Measurements from ENCODE around the gene NEMP2. TPM values are rescaled to one million over a fixed set of nuclear protein-coding genes. Genes with fewer than 3 reads are reported as not detected.

NEMP2 gene
- total and polyA plus RNA-seq, 4 donors, result 0.85 to 11.2 (median 2.6) TPM

GRCh38 chr2:190519975-190520767 lies 14.4 kb downstream of the NEMP2 start:
- no peak overlapping the region for H3K27ac ChIP-seq (ENCODE audit: low read depth in 1 of 2, low read length in 1 of 2)
- no peaks in the 10 kb centered on the region for H3K27me3 ChIP-seq (ENCODE audit: control insufficient read depth in 3 of 3, insufficient read depth in 3 of 3, low read length in 2 of 3)
- no peaks in the 10 kb centered on the region for H3K9me3 ChIP-seq (ENCODE audit: control insufficient read depth in 4 of 4, insufficient read depth in 3 of 4, low read length in 3 of 4)
- H3K4me1 ChIP-seq (ENCODE audit: control insufficient read depth in 5 of 5, insufficient read depth in 5 of 5, low read length in 5 of 5), result no peaks in the 10 kb centered on the region
- DNase-seq, result no peak
- peaks cover 0 to 15% (median 1%) of the 10 kb centered on the region in 4 donors for H3K36me3 ChIP-seq (ENCODE audit: control insufficient read depth in 4 of 4, insufficient read depth in 4 of 4, low read length in 4 of 4)
- H3K9ac ChIP-seq (ENCODE audit: insufficient read depth in 1 of 2, low read length in 2 of 2), result no peak overlapping the region
- H3K4me3 ChIP-seq, result no peak overlapping the region
- TF ChIP-seq, protein P1, sequence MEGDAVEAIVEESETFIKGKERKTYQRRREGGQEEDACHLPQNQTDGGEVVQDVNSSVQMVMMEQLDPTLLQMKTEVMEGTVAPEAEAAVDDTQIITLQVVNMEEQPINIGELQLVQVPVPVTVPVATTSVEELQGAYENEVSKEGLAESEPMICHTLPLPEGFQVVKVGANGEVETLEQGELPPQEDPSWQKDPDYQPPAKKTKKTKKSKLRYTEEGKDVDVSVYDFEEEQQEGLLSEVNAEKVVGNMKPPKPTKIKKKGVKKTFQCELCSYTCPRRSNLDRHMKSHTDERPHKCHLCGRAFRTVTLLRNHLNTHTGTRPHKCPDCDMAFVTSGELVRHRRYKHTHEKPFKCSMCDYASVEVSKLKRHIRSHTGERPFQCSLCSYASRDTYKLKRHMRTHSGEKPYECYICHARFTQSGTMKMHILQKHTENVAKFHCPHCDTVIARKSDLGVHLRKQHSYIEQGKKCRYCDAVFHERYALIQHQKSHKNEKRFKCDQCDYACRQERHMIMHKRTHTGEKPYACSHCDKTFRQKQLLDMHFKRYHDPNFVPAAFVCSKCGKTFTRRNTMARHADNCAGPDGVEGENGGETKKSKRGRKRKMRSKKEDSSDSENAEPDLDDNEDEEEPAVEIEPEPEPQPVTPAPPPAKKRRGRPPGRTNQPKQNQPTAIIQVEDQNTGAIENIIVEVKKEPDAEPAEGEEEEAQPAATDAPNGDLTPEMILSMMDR (IDR thresholded peaks at IDR 0.05; ENCODE audit: control extremely low read depth, extremely low read depth), result no peak
- 92 to 96% methylated on average over 1 of the region's 1 CpG for WGBS, 2 donors
- no peak for ATAC-seq (ENCODE audit: insufficient read depth, low FRiP score)

DNA sequence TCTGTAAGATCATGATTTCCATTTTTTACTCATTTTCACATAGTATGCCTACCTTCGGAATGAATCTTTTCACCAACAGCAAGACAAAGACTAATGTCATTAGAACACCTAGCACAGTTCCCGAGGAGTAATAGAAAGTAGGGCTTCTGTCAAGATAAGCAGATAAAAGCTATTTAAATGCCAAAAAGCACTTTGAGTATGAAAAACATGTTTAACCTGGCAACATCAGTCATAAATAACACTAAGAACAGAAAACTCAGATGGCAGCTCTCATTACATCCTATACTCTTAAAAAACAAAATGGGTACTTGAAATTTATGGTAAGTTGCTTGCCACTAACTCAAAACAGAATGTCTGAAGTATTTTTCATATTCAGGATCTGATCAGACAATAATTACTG lies 17.1 kb downstream of the NEMP2 start:
- Histone ChIP-seq H3K36me3 (ENCODE audit: control insufficient read depth in 4 of 4, insufficient read depth in 4 of 4, low read length in 4 of 4) (peaks cover 2 to 20% (median 6%) of the 10 kb centered on the region in 4 donors), H3K27ac (ENCODE audit: low read depth in 1 of 2, low read length in 1 of 2) (no peak overlapping the region), H3K27me3 (ENCODE audit: control insufficient read depth in 3 of 3, insufficient read depth in 3 of 3, low read length in 2 of 3) (no peaks in the 10 kb centered on the region), H3K4me3 (no peak overlapping the region), H3K9me3 (ENCODE audit: control insufficient read depth in 4 of 4, insufficient read depth in 3 of 4, low read length in 3 of 4) (peaks cover 0 to 2% (median 0%) of the 10 kb centered on the region in 4 donors), H3K9ac (ENCODE audit: insufficient read depth in 1 of 2, low read length in 2 of 2) (no peak overlapping the region), H3K4me1 (ENCODE audit: control insufficient read depth in 5 of 5, insufficient read depth in 5 of 5, low read length in 5 of 5) (no peaks in the 10 kb centered on the region)
- TF ChIP-seq, protein P1 (IDR thresholded peaks at IDR 0.05; ENCODE audit: control extremely low read depth, extremely low read depth), result no peak
- DNase-seq, result no peak
- ATAC-seq (ENCODE audit: insufficient read depth, low FRiP score), result no peak
- 92 to 99% methylated on average over 2 of the region's 2 CpGs for WGBS, 2 donors

DNA sequence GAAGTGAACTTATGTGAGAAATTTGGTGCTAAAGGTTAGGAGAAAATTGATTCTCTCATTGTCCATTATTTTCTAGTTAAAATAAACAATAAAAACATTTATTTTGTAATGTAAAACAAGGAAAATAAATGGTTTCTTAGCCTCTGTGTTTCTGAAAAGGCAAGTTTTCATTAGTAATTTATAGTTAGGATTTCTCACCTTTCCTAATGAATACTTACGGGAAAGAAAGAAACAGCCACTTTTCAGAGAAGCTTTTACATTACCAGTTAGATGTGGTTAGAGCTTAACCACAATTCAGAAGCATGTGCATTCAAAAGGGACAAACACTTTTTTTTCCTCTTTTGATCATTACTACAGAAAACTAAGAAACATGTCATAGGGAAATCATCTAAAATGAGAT lies 18.8 kb downstream of the NEMP2 start:
- Histone ChIP-seq H3K4me1 (ENCODE audit: control insufficient read depth in 5 of 5, insufficient read depth in 5 of 5, low read length in 5 of 5) (no peaks in the 10 kb centered on the region), H3K27ac (ENCODE audit: low read depth in 1 of 2, low read length in 1 of 2) (no peak overlapping the region), H3K9ac (ENCODE audit: insufficient read depth in 1 of 2, low read length in 2 of 2) (no peak overlapping the region), H3K4me3 (no peak overlapping the region), H3K36me3 (ENCODE audit: control insufficient read depth in 4 of 4, insufficient read depth in 4 of 4, low read length in 4 of 4) (peaks cover 0 to 12% (median 6%) of the 10 kb centered on the region in 4 donors), H3K9me3 (ENCODE audit: control insufficient read depth in 4 of 4, insufficient read depth in 3 of 4, low read length in 3 of 4) (peaks cover 0 to 2% (median 0%) of the 10 kb centered on the region in 4 donors), H3K27me3 (ENCODE audit: control insufficient read depth in 3 of 3, insufficient read depth in 3 of 3, low read length in 2 of 3) (no peaks in the 10 kb centered on the region)
- ATAC-seq (ENCODE audit: insufficient read depth, low FRiP score) (no peak), DNase-seq (no peak)
- 59 to 76% methylated on average over 1 of the region's 1 CpG for WGBS, 2 donors
- TF ChIP-seq, protein P1 (IDR thresholded peaks at IDR 0.05; ENCODE audit: control extremely low read depth, extremely low read depth), result no peak
